Measurements from ENCODE around the gene AEBP1.

AEBP1 gene

GRCh38 chr7:44099669-44100068 is 4.5 kb upstream of the AEBP1 start:
- no peaks in the 10 kb centered on the region for H3K9me3 ChIP-seq (ENCODE audit: control insufficient read depth, low read length)
- no peaks in the 10 kb centered on the region for H3K27me3 ChIP-seq (ENCODE audit: control insufficient read depth, insufficient read depth, low read length)
- H3K4me1 ChIP-seq: no peaks in the 10 kb centered on the region
- no peak overlapping the region for H2AFZ ChIP-seq
- H3K79me2 ChIP-seq: no peaks in the 10 kb centered on the region
- no peak overlapping the region for H3K4me2 ChIP-seq (ENCODE audit: low read length)
- no peaks in the 10 kb centered on the region for H3K36me3 ChIP-seq (ENCODE audit: control insufficient read depth, insufficient read depth, low read length)
- no peak overlapping the region for H3K4me3 ChIP-seq (ENCODE audit: low read depth, low read length)
- no peak for TF ChIP-seq CTCF (IDR thresholded peaks at IDR 0.05)
- no peak overlapping the region for H3K27ac ChIP-seq
- H3K9ac ChIP-seq: no peak overlapping the region

GRCh38 chr7:44100458-44101302 is 3.5 kb upstream of the AEBP1 start:
- Histone ChIP-seq H3K36me3 (ENCODE audit: control insufficient read depth, insufficient read depth, low read length) (no peaks in the 10 kb centered on the region), H3K9ac (no peak overlapping the region), H3K4me3 (ENCODE audit: low read depth, low read length) (no peak overlapping the region), H3K4me1 (no peaks in the 10 kb centered on the region), H3K79me2 (no peaks in the 10 kb centered on the region), H2AFZ (peak overlapping the region; percentile 46), H3K9me3 (ENCODE audit: control insufficient read depth, low read length) (no peaks in the 10 kb centered on the region), H3K4me2 (ENCODE audit: low read length) (no peak overlapping the region), H3K27me3 (ENCODE audit: control insufficient read depth, insufficient read depth, low read length) (no peaks in the 10 kb centered on the region), H3K27ac (no peak overlapping the region)
- no peak for TF ChIP-seq CTCF (IDR thresholded peaks at IDR 0.05)

GRCh38 chr7:44101303-44101965 is 2.7 kb upstream of the AEBP1 start:
- no peak overlapping the region for H2AFZ ChIP-seq
- no peak overlapping the region for H3K27ac ChIP-seq
- no peak overlapping the region for H3K9ac ChIP-seq
- H3K36me3 ChIP-seq (ENCODE audit: control insufficient read depth, insufficient read depth, low read length): no peaks in the 10 kb centered on the region
- no peaks in the 10 kb centered on the region for H3K9me3 ChIP-seq (ENCODE audit: control insufficient read depth, low read length)
- H3K4me1 ChIP-seq: no peaks in the 10 kb centered on the region
- no peak overlapping the region for H3K4me3 ChIP-seq (ENCODE audit: low read depth, low read length)
- no peak for TF ChIP-seq CTCF (IDR thresholded peaks at IDR 0.05)
- H3K4me2 ChIP-seq (ENCODE audit: low read length): no peak overlapping the region
- no peaks in the 10 kb centered on the region for H3K27me3 ChIP-seq (ENCODE audit: control insufficient read depth, insufficient read depth, low read length)
- H3K79me2 ChIP-seq: no peaks in the 10 kb centered on the region

GRCh38 chr7:44101966-44102845 is 1.9 kb upstream of the AEBP1 start:
- H2AFZ ChIP-seq: no peak overlapping the region
- H3K9me3 ChIP-seq (ENCODE audit: control insufficient read depth, low read length): no peaks in the 10 kb centered on the region
- no peak overlapping the region for H3K27ac ChIP-seq
- TF ChIP-seq CTCF (IDR thresholded peaks at IDR 0.05): no peak
- no peaks in the 10 kb centered on the region for H3K4me1 ChIP-seq
- no peak overlapping the region for H3K4me2 ChIP-seq (ENCODE audit: low read length)
- H3K79me2 ChIP-seq: no peaks in the 10 kb centered on the region
- no peak overlapping the region for H3K9ac ChIP-seq
- H3K36me3 ChIP-seq (ENCODE audit: control insufficient read depth, insufficient read depth, low read length): no peaks in the 10 kb centered on the region
- H3K27me3 ChIP-seq (ENCODE audit: control insufficient read depth, insufficient read depth, low read length): no peaks in the 10 kb centered on the region
- H3K4me3 ChIP-seq (ENCODE audit: low read depth, low read length): no peak overlapping the region

All from parathyroid adenoma (tissue), 2 donors.